EL (cell line): Measurements from ENCODE around the gene C15orf62.

ENCODE experiments used
- DNase-seq: peaks from one replicate; pipeline ENCODE4 v3.0.0-alpha.2; 2016

The C15orf62 gene, protein sequence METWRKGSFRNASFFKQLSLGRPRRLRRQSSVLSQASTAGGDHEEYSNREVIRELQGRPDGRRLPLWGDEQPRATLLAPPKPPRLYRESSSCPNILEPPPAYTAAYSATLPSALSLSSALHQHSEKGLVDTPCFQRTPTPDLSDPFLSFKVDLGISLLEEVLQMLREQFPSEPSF

DNA sequence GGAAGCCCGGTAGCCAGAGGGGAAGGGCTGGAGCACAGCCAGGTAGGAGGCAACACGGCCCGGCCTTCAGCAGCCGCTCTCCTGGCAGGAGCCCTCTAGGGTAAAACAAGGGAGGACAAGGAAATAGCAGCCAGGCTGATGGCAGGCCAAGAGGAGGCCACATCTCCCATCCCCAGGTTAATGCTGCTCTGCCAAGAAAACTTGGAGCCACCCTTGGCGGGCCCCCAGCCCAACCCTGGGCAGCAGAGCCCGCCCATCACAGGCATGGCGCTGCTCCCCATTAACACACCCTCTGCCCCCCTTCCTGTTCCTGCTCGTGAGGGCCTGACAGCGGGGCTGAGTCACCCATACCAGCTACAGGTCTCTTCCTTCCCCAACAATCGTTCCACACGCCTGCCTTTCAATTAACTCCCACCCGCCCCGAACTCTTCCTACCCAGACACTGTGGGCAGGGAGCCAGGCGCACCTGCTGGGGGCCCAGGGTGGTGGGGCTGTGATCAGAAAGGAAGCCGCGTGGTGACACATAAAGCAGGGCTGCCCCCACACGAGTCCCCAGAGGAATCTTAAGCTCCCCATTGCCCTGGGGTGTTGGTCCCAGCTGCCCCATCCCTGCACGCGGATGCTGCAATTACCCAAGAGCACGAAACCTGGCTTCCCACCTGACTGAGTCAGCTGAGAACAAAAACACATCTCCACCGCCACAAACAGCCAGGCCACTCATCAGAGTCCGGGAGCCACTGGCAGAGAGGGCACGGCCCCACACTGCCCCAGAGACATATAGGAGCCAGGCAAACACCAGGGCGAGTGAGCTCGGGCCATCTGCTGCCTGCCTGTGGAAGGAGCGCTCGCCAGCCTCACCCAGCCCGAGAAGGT is at the start of gene C15orf62:
Gene C15orf62, plus strand, starts transcription at position 707 of the 873 bp plus-strand sequence. CDS start 516 bp downstream, outside the sequence.
- no peak for DNase-seq

DNA sequence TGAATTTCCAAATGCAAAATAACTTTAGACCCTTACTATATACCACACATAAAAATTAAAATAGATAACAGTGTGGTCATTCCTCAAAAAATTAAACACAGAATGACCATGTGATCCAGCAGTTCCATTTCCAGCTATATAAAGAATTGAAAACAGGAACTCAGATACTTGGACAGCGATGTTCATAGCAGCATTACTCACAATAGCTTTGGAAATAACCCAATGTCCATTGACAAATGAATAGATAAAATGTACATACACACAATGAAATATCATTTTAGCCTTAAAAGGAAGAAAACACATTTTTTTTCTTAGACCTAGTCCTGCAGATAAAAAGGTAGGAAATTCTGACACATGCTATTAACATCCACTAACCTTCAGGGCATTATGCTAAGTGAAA is 48.1 kb upstream of the C15orf62 start:
- no peak for DNase-seq

DNA sequence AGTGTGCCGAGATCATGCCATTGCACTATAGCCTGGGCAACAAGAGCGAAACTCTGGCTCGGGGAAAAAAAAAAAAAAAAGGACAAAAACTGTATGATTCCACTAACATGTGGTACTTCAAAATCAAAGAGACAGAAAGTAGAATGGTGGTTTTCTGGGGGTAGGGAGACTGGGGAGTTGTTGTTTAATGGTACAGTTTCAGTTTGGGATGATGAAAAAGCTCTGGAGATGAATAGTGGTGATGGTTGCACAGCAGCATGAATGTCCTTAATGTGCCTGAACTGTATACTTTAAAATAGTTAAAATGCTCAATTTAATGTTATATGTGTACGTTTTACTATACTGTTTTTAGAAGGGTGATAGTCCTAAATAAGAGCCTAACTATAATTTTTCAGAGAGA is 47.4 kb upstream of the C15orf62 start:
- no peak for DNase-seq

DNA sequence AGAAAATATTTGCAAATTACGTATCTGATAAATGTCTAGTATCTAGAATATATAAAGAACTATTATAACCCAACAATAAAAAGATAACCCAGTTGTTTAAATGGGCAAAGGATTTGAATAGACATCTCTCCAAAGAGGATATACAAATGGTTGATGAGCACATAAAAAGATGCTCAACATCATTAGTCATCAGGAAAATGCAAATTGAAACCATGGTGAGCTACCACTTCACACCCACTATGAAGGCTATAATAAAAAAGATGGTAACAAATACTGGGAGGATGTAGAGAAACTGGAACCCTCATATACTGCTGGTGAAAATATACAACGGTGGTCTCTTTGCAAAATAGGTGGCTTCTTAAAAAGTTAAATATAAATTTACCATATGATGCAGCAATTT is 46.8 kb upstream of the C15orf62 start:
- DNase-seq = peak; percentile 30

DNA sequence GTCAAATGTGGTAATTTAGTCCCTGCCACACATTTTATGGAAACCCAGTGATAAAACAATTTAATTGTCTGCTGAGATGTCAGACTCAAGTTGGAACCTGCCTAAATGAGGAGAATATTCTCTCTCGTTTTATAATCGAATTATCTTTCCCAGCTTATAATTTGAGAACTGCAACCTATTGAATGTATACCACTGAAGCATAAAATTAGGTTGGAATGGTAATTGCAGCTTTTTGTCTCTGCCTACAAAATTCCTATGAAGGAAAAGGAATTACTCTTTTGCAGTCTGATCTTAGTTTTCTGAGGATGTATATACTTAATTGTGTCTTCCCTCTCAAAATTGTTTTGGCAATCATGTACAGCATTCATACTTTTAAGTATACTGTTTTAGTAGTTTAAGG is 45.9 kb upstream of the C15orf62 start:
- no peak for DNase-seq

DNA sequence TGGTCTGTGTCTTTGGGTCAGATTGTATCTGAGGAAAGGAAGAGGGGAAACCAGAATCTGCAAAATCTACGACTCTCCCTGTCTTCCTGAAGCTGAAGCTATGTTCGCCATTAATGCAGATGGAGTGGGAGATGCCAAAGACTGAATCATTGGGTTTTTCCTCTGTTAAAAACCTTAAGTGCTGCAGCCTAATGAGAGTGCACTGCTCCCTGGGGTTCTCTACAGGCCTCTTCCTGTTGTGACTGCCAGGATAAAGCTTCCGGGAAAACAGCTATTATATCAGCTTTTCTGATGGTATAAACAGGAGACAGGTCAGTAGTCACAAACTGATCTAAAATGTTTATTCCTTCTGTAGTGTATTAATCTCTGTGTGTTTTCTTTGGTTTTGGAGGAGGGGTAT is 38.7 kb upstream of the C15orf62 start:
- DNase-seq = no peak

DNA sequence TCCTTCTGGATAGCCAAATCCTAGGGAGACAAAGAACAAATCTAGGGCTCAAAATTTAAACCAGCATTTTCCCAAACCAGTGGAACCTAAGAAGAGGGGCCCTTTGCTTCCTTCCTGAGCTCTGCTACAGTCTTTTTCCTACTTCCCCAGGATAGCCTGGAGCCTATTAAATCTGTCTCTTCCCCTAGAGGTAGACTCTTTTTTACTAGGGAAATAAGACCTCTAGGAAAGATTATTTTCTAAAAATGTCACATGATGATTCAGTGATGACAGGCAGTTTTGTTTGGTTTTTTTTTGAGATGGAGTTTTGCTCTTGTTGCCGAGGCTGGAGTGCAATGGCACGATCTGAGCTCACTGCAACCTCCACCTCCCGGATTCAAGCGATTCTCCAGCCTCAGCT is 33.2 kb upstream of the C15orf62 start:
- DNase-seq = no peak

DNA sequence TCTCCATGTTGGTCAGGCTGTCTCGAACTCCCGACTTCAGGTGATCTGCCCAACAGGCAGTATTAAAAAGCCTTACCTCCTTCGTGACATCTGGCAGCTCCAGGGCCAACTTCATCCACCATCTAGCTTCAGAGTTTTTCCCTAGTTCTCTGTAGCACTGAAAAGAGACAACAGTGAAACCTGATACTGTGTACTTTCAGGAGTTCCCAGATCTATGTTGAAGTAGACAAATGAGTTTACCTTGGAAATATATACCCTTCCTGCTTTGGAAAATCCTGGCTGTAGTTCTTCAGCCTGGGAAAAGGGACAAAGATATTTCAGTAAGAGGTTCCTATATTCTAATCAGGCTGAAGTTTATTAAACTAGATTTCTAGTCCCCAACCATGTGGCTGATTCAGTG is 32.7 kb upstream of the C15orf62 start:
- DNase-seq = no peak

DNA sequence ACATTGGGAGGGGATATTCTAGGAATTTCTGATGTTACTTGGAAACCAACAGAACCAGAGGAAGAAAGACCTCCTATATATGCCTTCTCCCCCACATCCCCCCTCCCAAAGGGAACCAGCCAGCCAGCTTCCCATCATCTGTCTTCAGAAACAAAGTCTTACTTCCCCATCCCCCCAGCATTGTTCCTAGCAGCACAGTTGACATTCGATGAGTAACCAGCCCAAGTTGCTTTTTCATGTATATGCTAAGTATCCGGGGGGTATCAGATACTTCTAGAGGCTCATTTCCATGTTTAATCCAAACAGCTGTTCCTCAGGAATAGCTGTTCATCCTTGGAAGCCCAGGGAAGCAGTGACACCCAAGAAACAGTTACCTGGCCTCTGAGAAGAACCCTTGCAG is 30.7 kb upstream of the C15orf62 start:
- no peak for DNase-seq

DNA sequence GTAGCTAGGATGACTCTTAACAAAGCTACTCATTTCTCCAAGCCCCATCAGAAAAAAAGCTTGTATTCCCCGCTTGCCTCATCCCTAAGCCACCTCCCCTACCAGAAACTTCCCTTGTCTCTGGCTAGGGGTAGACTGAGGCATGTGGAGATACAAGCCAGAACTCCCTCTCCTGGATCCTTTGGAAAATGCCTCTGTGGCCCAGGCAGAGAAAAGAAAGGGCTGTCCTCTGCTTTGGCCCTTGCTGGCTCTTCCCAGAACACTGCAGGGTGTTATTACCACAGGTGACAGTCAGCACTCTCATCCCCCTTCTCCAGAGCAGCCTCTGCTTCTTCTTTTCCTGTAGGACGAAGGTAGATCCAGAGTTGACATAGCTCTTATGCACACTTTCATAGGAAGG is 29.9 kb upstream of the C15orf62 start:
- no peak for DNase-seq

DNA sequence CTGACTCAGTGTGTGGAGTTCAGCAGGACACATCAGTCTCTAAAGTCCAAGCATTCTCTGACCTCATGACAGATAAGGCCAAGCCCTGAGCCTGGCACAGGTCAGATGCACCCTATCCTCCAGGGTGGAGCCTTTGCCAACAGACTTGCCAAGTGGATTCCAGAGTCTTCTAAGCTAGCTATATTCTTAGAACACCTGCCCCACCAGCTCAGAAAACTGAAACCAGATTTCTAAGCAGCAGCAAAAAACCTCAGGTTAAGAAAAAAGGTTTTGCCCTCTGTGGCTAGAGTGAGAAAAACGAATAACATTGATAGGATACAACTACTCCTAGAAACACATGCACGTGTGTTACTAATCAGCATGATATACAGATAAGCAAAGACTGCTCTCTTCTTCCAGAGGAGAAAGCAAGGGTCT is 26.3 kb upstream of the C15orf62 start:
- no peak for DNase-seq

DNA sequence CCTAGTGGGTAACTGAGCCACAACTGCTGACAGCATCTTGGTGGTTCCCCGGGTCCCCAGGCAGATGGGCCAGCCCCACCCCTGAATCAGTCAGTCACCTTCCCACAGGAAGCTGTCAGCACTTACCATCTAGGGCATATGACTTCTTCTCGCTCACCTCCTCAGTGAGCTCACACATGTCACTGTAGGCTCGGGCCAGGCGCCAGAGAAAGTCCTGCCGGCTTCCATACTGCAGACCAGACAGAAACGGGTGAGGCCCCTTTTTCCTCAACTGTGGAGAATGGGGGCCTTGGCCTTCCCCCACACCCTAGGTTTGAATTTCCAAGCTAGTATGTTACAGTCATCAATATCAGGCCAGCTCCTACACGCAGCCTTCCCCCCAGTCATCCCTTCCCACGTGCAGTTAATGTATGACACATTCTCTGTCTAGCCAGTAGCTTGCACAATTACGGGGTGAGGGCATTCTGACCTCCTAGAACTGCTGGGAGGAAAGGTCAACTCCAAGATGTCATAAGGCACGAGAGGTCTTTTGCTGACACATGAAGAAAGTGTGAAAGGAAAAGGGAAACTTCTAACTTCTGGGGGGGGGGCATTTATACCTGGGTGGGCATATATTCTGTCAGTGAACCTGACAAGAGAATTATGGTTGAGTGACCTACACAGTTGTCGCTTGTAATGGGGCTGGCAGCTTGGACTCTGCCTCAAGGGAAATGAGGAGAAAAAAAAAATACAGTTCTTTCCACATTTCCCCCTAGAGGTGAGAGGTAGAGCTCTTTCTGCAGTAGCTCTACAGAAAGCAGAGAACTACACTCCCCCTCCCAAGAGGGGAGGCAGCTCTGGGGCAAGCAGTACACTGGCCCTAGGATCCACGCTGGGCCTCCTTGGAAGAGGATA is 25.6 kb upstream of the C15orf62 start:
- peak; percentile 84 for DNase-seq

DNA sequence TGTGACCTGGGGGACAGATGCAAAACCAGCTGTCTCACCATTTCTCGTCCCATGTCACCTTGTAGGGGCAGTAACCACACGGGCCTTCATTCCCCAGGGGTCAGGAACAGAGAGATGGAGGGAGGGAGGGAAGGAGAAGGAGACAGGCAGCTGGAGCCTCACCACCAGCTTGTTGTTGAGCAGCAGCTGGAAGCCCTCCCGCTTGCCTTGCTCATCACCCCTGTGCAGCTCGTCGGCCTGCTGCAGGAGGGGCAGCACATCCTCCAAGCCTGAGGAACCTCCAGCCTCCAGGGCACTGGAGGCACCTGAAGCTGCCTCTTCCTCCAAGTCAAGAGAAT is 25.0 kb upstream of the C15orf62 start:
- no peak for DNase-seq

DNA sequence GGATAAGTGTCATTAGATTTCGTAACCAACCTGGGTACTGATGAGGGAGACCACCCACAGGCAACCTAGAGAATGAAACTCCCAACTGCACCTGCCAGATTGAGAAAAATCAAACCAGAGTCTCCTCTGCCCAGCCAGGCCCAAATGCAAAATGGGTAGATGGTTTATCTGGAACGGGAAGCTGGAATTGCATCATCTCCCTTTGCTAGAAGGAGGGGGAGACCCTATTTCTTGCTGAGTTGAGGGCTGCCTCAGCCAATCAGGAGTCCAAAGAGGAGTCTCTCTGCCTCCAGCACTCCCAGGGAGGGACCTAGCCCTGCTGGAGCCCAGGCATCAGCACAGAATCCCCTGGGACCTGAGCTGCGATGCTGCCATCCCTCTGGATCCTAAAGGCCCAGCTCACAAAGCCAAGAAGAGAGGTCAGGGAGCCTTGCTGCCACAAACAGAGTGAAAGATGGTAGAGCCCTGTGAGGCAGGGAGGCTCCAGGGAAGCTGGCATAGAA is 22.8 kb upstream of the C15orf62 start:
- DNase-seq = peak; percentile 65

DNA sequence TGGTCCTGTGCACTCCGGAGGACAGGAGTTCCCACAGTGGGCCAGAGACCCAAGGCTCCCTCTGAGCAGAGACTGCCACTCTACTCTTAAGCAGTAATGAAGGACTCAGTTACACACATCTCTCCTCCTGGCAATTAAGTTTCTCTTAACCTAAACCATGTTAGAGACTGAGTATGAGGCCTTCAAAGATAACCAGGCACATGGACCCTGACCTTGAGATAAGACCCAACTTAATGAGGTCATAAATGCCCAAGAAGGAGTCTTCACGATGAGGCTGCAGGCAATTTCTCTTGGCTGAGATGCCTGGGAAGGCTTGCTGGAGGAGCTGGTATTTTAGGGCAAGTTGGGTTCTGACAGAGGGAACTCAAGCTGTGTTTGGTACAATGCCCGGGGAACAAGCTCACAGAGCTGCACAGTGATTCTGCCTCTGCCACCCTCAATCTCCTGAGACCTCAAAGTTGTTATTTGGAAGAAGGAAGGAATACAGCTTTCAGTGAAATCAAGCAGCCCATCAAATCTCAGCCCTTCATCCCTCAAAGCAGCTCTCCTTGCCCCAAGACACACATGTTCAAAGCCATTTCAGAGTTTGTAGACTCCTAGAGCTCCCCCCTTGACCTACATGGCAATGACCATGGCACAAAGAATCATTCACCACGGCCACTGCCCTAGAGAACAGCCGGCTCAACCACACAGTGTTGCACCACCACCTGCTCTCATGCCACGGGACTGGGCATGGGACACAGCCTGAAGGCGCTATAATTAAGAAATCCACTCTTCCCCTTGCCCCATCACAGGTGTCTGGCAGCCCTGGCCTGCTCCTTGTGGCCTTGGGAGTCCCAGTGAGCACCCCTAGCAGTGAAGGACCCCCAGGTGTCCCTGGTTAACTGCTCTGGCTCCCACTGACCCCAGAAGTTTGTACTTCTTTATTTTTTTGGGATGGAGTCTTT is 21.8 kb upstream of the C15orf62 start:
- DNase-seq = no peak

DNA sequence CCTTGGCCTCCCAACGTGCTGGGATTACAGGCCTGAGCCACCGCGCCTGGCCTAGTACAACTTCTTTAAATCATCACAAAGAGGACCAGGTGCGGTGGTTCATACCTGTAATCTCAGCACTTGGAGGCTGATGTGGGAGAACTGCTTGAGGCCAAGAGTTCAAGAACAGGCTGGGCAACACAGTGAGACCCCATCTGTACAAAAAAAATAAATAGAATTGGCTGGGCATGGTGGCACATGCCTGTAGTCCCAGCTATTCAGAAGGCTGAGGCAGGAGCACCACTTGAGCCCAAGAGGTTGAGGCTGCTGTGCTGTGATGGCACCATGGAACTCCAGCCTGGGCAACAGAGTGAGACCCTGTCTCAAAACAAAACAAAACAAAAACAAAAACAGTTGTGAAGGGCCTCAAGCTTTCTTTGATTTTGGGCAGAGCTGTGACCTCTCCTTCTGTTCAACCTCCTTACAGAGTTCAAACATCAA is 20.6 kb upstream of the C15orf62 start:
- DNase-seq = no peak

DNA sequence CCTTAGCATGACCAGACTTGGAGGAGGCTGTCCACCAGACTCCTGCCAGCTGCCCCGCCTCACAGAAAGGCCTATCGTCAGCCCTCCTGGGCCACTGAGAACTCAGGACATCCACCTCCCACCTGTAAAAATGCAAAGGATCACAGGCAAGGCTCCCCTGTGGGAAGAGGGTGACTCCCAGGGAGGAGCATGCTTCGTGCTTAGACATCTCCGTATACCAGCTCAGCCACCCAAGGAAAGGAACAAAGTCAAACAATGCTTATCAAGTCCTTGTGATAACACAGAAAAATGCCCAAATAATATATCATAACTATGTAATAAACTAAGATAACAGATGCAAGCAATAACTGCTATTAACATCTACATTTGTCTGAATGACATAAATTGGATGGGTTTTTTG is 18.9 kb upstream of the C15orf62 start:
- no peak for DNase-seq

DNA sequence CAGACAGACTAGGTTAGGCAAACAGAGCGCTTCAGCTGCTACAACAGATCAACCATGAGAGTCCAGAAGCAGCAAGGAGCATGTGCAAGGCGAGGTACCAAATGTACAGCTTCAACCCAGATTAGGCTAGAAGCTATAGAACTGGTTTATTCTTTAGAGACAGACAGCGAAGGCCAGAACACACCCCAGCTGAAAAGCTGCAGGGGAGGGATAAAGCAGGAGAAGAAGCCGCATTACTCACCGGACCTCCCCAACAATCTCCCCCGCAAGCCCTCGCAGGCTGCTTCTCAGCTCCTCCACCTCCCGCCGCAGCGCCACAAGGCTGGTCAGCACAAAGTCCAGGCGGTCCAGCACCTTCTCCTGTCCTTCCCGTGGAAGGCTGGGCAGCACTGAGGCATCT is 18.0 kb upstream of the C15orf62 start:
- DNase-seq = no peak

DNA sequence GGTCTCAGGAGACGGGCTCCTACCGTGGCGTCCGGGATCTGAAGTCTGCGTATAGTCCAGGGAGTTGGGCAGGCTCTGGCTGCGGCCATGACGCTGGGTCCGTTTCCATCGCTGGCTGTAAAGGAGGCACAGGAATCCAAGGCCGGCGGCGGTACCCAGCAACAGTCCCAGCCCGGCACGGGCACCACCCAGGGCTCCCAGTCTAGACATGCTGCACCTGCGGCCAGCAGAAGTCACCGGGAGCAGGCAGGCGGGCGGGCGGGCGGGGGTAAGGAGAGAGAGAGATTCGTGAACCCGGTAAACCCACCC is 15.3 kb upstream of the C15orf62 start:
- DNase-seq = no peak

DNA sequence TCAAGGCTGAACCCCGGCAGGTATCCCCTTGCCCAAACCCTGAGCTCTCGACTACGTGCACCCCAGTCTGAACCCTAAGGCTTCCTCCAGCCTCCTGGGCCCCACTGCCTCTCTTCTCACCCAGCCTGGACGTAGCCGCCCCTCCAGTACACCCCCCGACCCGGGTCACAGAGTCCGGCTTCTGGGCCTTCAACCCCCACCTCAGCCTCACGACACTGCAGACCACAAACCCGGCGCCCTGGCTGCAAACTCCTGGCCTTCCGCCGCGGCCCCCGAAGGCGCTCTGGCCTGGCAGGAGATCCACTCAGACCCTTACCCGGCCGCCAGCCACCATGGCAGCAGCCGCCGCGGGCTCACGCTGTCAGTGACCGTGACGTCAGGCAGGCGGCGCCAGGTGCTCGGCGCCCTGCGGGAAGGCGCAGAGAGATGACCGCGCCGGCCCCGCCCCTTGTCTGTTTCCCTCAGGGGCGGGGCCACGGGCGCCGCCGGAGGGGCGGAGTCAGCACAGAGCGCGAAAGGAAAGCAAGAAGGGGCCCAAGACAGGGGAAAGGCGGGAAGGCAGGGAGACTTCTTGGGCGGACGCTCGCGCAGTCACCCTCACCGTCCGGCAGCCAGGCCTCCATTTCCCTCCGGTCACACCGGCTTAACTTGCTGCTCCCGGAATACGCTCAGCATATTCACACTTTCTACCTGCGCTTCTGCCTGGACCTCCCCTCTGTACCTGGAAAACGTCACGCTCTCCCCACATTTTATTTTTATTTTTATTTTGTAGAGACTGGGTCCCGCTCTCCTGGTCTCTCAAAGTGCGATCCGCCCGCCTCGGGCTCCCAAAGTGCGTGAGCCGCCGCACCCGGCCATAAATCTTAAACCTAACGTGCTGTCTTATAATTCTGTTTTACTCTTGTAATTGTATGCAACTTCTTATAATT is 14.6 kb upstream of the C15orf62 start, which contains the start of gene RMDN3:
Gene RMDN3, minus strand, starts transcription at position 372 of the 929 bp plus-strand sequence. CDS start 471 bp downstream, outside the sequence.
- peak; percentile 95 for DNase-seq

DNA sequence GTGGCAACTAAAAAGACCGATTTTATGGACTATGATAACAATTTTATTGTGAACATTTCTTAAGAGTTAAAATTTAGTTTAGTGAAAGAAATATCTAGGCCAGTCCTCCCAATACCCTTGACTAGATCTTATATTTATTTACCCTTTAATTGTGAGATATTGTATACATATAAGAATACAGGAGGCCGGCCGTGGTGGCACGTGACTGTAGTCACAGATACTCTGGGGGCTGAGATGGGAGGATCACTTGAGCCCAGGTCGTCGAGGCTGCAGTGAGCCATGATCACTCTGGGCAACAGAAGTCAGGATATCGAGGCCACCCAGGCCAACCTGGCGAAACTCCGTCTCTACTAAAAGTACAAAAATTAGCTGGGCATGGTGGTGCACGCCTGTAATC is 14.0 kb upstream of the C15orf62 start:
- DNase-seq = no peak
